ENCODE measurements around the gene GBE1. TPM values are rescaled to one million over a fixed set of nuclear protein-coding genes. Genes with fewer than 3 reads are reported as not detected.

The GBE1 gene
- polyA plus RNA-seq, 1 donor = 9.6 TPM

- no peak for DNase-seq (ENCODE audit: low read depth)
Measured at GRCh38 chr3:81468391-81468790, 293.1 kb downstream of the GBE1 start.

- DNase-seq (ENCODE audit: low read depth) = no peak
Measured at GRCh38 chr3:81466201-81466560, 295.3 kb downstream of the GBE1 start.

- no peak for DNase-seq (ENCODE audit: low read depth)
Measured at GRCh38 chr3:81465510-81466200, 295.8 kb downstream of the GBE1 start.

- no peak for DNase-seq (ENCODE audit: low read depth)
Measured at GRCh38 chr3:81463781-81464180, 297.7 kb downstream of the GBE1 start.

- no peak for DNase-seq (ENCODE audit: low read depth)
Measured at GRCh38 chr3:81462921-81463320, 298.5 kb downstream of the GBE1 start.

- DNase-seq (ENCODE audit: low read depth) = no peak
Measured at GRCh38 chr3:81459733-81460132, 301.7 kb downstream of the GBE1 start.

GRCh38 chr3:81452418-81452817 is 309.0 kb downstream of the GBE1 start:
- no peak for DNase-seq (ENCODE audit: low read depth)

- DNase-seq (ENCODE audit: low read depth) = no peak
Measured at GRCh38 chr3:81451611-81452010, 309.8 kb downstream of the GBE1 start.

- DNase-seq (ENCODE audit: low read depth) = no peak
Measured at GRCh38 chr3:81451140-81451539, 310.3 kb downstream of the GBE1 start.

GRCh38 chr3:81446806-81447205 is 314.6 kb downstream of the GBE1 start:
- DNase-seq (ENCODE audit: low read depth) = no peak

- no peak for DNase-seq (ENCODE audit: low read depth)
Measured at GRCh38 chr3:81445712-81446111, 315.7 kb downstream of the GBE1 start.

- DNase-seq (ENCODE audit: low read depth) = no peak
Measured at GRCh38 chr3:81444817-81445460, 316.5 kb downstream of the GBE1 start.

GRCh38 chr3:81443958-81444357 is 317.5 kb downstream of the GBE1 start:
- no peak for DNase-seq (ENCODE audit: low read depth)

GRCh38 chr3:81443457-81443782 is 318.0 kb downstream of the GBE1 start:
- no peak for DNase-seq (ENCODE audit: low read depth)

GRCh38 chr3:81442758-81443456 is 318.5 kb downstream of the GBE1 start:
- DNase-seq (ENCODE audit: low read depth) = no peak

- no peak for DNase-seq (ENCODE audit: low read depth)
Measured at GRCh38 chr3:81440661-81441060, 320.8 kb downstream of the GBE1 start.

Measured in forelimb muscle (tissue), 1 donor.